ENCODE data around the gene LRRTM4. TPM values are rescaled to one million over a fixed set of nuclear protein-coding genes. Genes with fewer than 3 reads are reported as not detected.
"Not testable (repeated sequence)": the region's sequence is repeated elsewhere in the genome, so short reads cannot be mapped to it uniquely, and the experiment has no call there.

The LRRTM4 gene
- total and polyA plus RNA-seq, 2 donors (not counting 1 experiment from before 2014, with no cell fraction given) = 0.05 TPM; not detected in 1

DNA sequence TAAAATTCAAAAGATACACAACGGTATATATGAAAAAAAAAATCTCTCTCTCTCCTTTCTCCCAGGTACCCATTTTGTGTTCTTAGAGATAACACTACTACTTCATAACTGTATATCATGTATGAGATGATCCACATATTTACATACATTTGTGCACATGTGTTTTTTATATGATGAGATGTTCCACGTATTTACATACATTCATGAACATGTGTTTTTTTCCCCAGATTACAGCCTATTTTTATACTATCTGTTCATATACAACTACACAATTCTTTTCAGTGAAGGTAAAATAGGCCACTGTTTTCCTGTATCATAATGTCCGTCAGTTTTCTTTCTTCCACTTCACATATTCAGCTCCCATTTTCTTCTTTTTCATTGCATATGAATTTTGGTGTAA lies 808.9 kb downstream of the LRRTM4 start:
- Histone ChIP-seq H3K4me2 (ENCODE audit: extremely low read depth, insufficient read depth, low read length) (no peak overlapping the region), H2AFZ (ENCODE audit: low read length) (no peak overlapping the region), H3K9ac (ENCODE audit: insufficient read depth, low read length) (no peak overlapping the region), H3K27ac (ENCODE audit: insufficient read depth, low read length) (no peak overlapping the region), H4K20me1 (ENCODE audit: control insufficient read depth, extremely low read depth, insufficient read depth, low read length) (no peaks in the 10 kb centered on the region), H3K4me1 (ENCODE audit: control insufficient read depth, extremely low read depth, insufficient read depth, low read length) (no peaks in the 10 kb centered on the region), H3K4me3 (replicated peaks in 1 of 4; ENCODE audit: control extremely low read depth in 1 of 4, insufficient read depth in 1 of 4, low read depth in 3 of 4, low read length in 4 of 4) (no peak overlapping the region), H3K27me3 (ENCODE audit: control insufficient read depth, insufficient read depth, low read length) (no peaks in the 10 kb centered on the region), H3K79me2 (ENCODE audit: control insufficient read depth, insufficient read depth, low read length) (no peaks in the 10 kb centered on the region), H3K9me3 (ENCODE audit: control insufficient read depth, insufficient read depth, low read depth, low read length) (no peaks in the 10 kb centered on the region), H3K36me3 (ENCODE audit: control insufficient read depth, insufficient read depth, low read length) (no peaks in the 10 kb centered on the region)
- TF ChIP-seq EZH2 (IDR thresholded peaks at IDR 0.05; ENCODE audit: low read length, missing control alignments) = no peak
- TF ChIP-seq CTCF (conservative IDR thresholded peaks at IDR 0.05 in 1 of 2, IDR thresholded peaks at IDR 0.05 in 1 of 2; ENCODE audit: low read depth in 1 of 2, low read length in 2 of 2) = no peak
- no peak for DNase-seq (ENCODE audit: low read depth in 2 of 2)

- H3K4me3 ChIP-seq (replicated peaks in 1 of 4; ENCODE audit: control extremely low read depth in 1 of 4, insufficient read depth in 1 of 4, low read depth in 3 of 4, low read length in 4 of 4) = no peak overlapping the region
- H3K79me2 ChIP-seq (ENCODE audit: control insufficient read depth, insufficient read depth, low read length) = no peaks in the 10 kb centered on the region
- H3K9ac ChIP-seq (ENCODE audit: insufficient read depth, low read length) = no peak overlapping the region
Measured at GRCh38 chr2:76711490-76711889, 810.7 kb downstream of the LRRTM4 start.

DNA sequence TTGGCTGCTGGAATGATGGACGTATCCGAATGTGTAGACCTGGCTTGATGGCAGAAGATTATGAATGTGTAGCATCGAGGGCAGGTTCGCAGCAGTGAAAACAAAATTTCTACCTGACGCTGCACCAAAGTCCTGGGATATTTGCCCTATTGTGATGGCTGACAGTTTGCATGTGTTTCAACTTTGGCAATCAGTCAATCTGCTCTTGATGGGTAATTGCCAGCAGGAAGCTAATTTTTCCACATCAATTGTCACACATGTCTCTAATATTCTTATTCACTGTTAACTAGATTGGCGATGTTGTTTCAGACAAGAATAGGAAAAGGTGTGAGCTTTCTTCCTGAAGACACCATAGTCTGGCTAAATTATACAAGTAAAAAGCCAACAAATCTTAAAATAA lies 821.3 kb downstream of the LRRTM4 start:
- Histone ChIP-seq H3K4me1 (ENCODE audit: control insufficient read depth, extremely low read depth, insufficient read depth, low read length) (no peaks in the 10 kb centered on the region), H3K9ac (ENCODE audit: insufficient read depth, low read length) (no peak overlapping the region), H3K27ac (ENCODE audit: insufficient read depth, low read length) (no peak overlapping the region), H3K36me3 (ENCODE audit: control insufficient read depth, insufficient read depth, low read length) (no peaks in the 10 kb centered on the region), H3K4me3 (replicated peaks in 1 of 4; ENCODE audit: control extremely low read depth in 1 of 4, insufficient read depth in 1 of 4, low read depth in 3 of 4, low read length in 4 of 4) (no peak overlapping the region), H3K4me2 (ENCODE audit: extremely low read depth, insufficient read depth, low read length) (no peak overlapping the region), H3K9me3 (ENCODE audit: control insufficient read depth, insufficient read depth, low read depth, low read length) (no peaks in the 10 kb centered on the region), H3K27me3 (ENCODE audit: control insufficient read depth, insufficient read depth, low read length) (no peaks in the 10 kb centered on the region), H3K79me2 (ENCODE audit: control insufficient read depth, insufficient read depth, low read length) (no peaks in the 10 kb centered on the region), H4K20me1 (ENCODE audit: control insufficient read depth, extremely low read depth, insufficient read depth, low read length) (no peaks in the 10 kb centered on the region), H2AFZ (ENCODE audit: low read length) (no peak overlapping the region)
- TF ChIP-seq CTCF (conservative IDR thresholded peaks at IDR 0.05 in 1 of 2, IDR thresholded peaks at IDR 0.05 in 1 of 2; ENCODE audit: low read depth in 1 of 2, low read length in 2 of 2) (no peak), EZH2 (IDR thresholded peaks at IDR 0.05; ENCODE audit: low read length, missing control alignments) (no peak)
- no peak for DNase-seq (ENCODE audit: low read depth in 2 of 2)

More at GRCh38 chr2:76711490-76711889, 810.7 kb downstream of the LRRTM4 start:
- Histone ChIP-seq H3K9me3 (ENCODE audit: control insufficient read depth, insufficient read depth, low read depth, low read length) (no peaks in the 10 kb centered on the region), H3K27ac (ENCODE audit: insufficient read depth, low read length) (no peak overlapping the region), H2AFZ (ENCODE audit: low read length) (no peak overlapping the region), H3K4me1 (ENCODE audit: control insufficient read depth, extremely low read depth, insufficient read depth, low read length) (no peaks in the 10 kb centered on the region), H4K20me1 (ENCODE audit: control insufficient read depth, extremely low read depth, insufficient read depth, low read length) (no peaks in the 10 kb centered on the region), H3K27me3 (ENCODE audit: control insufficient read depth, insufficient read depth, low read length) (no peaks in the 10 kb centered on the region), H3K4me2 (ENCODE audit: extremely low read depth, insufficient read depth, low read length) (no peak overlapping the region), H3K36me3 (ENCODE audit: control insufficient read depth, insufficient read depth, low read length) (no peaks in the 10 kb centered on the region)
- TF ChIP-seq EZH2 (IDR thresholded peaks at IDR 0.05; ENCODE audit: low read length, missing control alignments) = no peak
- no peak for TF ChIP-seq CTCF (conservative IDR thresholded peaks at IDR 0.05 in 1 of 2, IDR thresholded peaks at IDR 0.05 in 1 of 2; ENCODE audit: low read depth in 1 of 2, low read length in 2 of 2)
- no peak for DNase-seq (ENCODE audit: low read depth in 2 of 2)

DNA sequence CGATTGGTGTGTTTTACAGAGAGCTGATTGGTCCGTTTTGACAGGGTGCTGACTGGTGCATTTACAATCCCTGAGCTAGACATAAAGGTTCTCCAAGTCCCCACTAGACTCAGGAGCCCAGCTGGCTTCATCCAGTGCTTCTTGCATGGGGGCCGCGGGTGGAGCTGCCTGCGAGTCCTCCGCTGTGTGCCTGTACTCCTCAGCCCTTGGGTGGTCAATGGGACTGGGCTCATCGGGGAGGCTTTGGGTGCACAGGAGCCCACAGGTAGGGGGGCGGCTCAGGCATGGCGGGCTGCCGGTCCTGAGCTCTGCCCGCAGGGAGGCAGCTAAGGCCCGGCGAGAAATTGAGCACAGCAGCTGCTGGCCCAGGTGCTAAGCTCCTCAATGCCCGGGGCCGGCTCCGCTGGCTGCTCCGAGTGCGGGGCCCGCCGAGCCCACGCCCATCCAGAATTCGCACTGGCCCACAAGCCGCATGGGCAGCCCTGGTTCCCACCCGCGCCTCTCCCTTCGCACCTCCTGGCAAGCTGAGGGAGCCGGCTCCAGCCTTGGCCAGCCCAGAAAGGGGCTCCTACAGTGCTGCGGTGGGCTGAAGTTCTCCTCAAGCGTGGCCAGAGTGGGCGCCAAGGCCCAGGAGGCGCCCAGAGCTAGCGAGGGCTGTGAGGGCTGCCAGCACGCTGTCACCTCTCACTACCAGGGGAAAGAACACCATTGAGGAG lies 824.0 kb downstream of the LRRTM4 start:
- not testable (repeated sequence) for H3K27ac ChIP-seq (ENCODE audit: insufficient read depth, low read length); H3K79me2 ChIP-seq (ENCODE audit: control insufficient read depth, insufficient read depth, low read length); H3K9me3 ChIP-seq (ENCODE audit: control insufficient read depth, insufficient read depth, low read depth, low read length); H4K20me1 ChIP-seq (ENCODE audit: control insufficient read depth, extremely low read depth, insufficient read depth, low read length); H3K9ac ChIP-seq (ENCODE audit: insufficient read depth, low read length); H3K4me1 ChIP-seq (ENCODE audit: control insufficient read depth, extremely low read depth, insufficient read depth, low read length); H3K4me2 ChIP-seq (ENCODE audit: extremely low read depth, insufficient read depth, low read length); H2AFZ ChIP-seq (ENCODE audit: low read length); H3K36me3 ChIP-seq (ENCODE audit: control insufficient read depth, insufficient read depth, low read length); DNase-seq (ENCODE audit: low read depth in 2 of 2); H3K4me3 ChIP-seq (replicated peaks in 1 of 4; ENCODE audit: control extremely low read depth in 1 of 4, insufficient read depth in 1 of 4, low read depth in 3 of 4, low read length in 4 of 4); H3K27me3 ChIP-seq (ENCODE audit: control insufficient read depth, insufficient read depth, low read length)
